DLD1 (cell line): Measurements from ENCODE around the gene SLC38A2.

Experiments
- in situ Hi-C: cut with HindIII; loops from 2 replicates; pipeline ENCODE4 v1.10.0; 2017; ENCODE audit warnings: low sequenced_read_pairs

The SLC38A2 gene

DNA sequence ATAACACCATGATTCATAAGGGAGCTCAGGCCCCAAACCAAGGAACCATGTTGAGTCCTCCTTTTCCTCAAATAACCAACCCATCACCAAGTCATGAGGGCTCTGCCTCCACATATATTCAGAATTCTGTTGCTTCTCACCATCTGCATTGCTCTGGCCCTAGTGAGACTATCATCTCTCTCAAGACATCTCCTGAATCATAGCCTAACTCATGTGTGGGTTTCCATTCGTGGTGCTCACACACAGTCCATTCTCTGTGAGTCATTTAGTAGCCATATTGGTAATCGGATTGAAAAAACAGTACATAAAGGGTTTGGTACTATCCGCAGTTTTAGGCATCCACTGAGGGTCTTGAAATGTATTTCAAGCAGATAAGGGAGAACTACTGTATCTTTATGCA is 5.1 kb upstream of the SLC38A2 start:
- in situ Hi-C loops, result no loop called here

DNA sequence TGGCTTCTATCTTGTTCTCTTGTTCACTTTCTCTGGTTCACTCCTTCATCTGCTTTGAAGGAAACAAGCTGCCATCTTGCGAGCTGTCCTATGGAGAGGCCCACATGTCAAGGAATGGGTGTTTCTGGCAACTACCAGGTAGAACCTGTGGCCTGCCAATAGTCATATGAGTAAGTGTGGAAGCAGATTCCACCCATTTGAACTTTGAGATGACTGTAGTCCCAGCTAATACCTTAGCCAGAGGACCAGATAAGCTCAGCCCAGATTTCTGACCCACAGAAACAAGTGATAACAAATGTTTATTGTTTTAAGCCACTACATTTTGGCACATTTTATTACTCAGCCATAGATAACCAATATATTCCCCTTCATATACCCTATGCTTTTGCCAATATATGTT is 4.0 kb upstream of the SLC38A2 start:
- in situ Hi-C loops, result no loop called here

DNA sequence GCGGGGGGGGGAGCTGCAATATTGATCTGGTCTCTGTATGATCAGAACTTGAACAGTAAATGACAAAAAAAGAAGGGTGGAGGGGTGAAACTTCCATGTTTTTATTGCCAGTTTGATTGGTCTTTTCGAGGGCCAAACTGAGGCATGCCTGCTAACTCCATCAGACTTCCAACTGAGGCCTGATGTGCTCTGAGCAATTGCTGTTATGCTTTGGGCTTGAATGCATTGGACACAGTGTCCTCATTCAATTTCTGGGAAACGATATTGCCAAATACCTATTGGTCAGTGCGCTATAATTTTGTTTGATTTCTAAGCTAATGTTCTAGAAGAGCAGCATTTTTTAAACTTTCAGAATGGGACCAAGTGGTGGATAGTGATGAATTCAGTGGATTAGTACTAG is 2.1 kb upstream of the SLC38A2 start:
- in situ Hi-C loops, result loop anchor here (25.0 kb wide), 1 partner anchor 313 kb away; no protein-coding TSS in a partner anchor

DNA sequence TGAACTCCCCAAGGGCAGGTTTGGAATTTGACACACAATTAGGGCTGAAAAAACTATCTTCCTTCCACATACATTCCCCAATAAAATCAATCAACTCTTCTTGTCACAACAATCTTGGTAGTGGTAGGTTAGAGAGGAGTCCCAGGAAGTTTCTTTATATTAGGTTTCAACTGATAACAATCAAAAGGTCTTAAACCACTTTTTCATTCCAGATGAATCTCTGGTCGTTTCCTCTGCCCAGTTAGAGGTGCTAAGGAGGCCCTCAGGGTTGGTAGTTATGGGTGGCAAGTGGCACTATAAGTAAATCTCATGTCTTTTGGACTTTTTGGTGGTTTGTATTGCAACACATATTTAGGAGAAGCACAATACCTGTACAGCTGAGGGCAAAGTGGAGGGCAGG is 1.7 kb upstream of the SLC38A2 start:
- in situ Hi-C loops, result loop anchor here (25.0 kb wide), 1 partner anchor 313 kb away; no protein-coding TSS in a partner anchor

DNA sequence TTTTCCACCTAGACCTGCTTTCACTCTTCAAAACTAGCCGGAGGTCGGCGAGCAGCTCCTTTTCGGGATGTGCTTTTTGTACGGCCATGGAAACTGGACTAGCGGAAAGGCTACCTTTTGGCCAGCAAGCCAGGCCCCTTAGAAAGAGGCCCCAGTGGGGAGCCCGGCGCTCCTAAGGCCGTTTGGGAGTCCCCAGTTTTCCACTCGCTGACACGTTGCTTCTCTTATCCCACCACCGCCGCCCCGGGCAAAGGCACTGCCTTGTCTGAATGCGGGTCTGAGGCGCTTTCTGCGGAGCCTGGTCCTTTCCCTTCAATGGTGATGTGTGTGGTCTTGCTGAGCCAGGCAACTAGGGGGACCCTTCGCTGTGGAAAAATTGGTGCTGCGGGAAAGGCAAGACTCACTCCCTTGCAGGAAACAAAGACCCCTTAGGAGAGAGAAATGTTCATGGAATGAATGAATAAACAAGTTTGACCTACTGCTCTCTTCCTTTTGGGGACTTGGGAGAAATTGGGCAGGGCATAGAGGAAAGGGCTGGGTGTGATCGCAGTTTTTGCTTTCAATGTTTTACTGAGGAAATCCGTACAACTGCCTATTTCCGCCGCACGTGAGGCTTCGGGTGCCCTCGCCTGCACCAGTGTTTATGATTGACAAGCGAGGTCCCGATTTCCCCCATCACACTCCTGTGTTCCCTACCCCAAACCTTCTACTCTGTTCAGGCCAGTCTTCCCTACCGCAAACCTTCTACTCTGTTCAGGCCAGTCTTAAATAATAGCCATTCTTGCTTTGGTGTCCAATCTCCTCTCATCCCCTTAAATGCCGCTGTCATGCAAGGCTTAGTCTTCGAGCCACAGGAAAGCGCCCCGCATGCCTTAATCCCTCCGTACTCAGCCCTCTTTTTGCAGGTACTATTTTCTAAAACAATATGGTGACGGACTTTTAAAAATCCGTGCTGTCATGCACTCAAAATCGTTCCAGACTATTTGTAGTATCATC is 1.0 kb upstream of the SLC38A2 start:
- in situ Hi-C loops, result loop anchor here (25.0 kb wide), 1 partner anchor 314 kb away; no protein-coding TSS in a partner anchor

DNA sequence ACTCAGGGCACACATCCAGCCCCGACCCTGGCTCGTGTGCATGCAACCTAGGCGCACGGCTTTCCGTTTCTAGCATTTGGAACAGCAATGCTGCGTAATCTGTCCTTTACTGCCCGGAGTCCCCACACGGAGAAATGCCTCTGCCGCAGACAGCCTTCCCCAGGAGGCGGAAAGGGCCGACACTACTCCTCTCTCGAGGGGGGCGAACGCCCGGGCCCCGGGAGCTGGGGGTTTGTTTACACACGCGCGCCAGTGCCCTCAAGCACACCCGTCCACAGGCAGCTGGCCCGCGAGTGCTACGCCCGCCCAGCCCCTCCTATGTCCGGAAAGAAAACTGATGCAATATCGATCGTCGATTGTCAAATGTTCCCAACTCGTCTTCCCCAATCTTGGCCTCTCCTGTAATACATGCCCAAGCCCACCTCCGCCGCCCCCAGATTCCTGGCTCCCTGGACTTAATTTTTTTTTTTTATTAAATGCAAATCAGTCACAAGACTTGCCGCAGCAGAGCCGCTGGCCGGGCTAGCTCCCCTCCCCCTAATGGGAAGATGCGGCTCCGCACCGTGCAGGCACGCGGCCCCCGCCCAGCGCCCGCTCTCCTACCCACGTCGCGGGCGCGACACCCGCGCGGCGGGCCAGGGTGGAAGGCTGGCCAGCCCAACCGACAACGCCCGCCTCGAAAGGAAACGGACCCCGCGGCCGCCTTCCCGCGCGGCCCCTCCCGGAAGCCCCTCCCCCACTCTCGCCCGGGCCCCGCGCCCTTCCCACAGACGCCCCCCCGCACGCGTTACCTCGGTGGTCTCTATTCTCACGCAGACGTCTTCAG is 642 bp downstream of the SLC38A2 start:
- in situ Hi-C loops, result loop anchor here (25.0 kb wide), 1 partner anchor 315 kb away; no protein-coding TSS in a partner anchor

DNA sequence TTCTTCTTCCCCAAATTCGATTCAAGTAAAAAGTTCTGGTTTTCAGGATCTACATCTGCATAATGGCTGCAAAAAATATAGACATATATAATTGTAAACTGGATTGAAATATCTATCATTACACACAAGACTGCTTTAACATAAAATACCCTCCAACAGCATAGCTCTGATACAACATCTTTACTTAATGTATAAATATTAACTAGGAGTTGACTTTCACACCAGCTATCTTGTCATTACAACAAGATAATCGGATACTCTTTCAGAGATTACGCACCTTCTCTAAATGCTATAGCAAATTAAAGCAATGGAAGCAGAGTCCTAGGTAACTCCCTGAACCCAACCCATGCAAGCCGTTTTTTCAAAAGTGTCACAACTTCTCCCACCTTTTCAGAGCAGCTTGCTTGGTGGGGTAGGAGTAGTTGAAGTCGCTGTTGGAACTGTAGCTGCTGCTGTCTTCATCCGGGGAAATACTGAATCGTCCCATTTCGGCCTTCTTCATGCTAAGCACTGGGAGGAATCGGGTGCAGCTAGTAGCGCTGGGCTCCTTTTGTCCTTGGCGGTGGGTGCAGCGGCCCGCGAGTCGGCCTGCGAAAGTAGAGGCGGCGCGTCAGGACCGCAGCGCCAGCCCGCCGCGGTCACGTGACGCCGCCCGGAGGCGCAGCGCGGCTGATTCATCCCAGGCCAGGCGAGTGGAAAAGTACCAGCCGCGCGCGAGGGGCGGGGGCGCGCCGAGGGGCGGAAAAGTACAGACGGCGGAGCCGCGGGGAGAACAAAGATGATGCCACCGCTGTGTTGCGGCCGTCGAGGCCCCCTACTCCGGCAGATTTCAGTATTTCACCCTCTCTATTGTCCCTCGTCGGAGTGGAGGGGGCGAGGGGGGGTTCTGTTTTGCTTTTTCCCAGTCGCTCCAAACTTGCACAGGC is 1.5 kb downstream of the SLC38A2 start:
- in situ Hi-C loops, result loop anchor here (25.0 kb wide), 1 partner anchor 316 kb away; no protein-coding TSS in a partner anchor

DNA sequence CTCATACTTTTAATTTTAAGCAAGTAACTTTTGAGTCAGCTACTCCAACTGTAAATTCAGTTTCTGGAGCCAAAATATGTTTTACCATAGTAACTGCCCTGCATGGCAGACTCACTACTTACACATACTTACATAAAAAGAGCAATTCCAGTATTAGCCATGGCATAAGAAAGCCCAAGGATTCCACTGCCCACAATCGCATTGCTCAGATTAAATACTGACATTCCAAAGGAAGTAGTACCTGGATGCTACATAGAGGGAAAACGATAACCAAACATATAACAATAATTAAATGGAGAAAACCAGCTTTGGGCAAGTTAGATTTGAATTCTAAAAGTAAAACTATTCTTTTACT is 2.2 kb downstream of the SLC38A2 start:
- in situ Hi-C loops, result loop anchor here (25.0 kb wide), 1 partner anchor 317 kb away; no protein-coding TSS in a partner anchor

DNA sequence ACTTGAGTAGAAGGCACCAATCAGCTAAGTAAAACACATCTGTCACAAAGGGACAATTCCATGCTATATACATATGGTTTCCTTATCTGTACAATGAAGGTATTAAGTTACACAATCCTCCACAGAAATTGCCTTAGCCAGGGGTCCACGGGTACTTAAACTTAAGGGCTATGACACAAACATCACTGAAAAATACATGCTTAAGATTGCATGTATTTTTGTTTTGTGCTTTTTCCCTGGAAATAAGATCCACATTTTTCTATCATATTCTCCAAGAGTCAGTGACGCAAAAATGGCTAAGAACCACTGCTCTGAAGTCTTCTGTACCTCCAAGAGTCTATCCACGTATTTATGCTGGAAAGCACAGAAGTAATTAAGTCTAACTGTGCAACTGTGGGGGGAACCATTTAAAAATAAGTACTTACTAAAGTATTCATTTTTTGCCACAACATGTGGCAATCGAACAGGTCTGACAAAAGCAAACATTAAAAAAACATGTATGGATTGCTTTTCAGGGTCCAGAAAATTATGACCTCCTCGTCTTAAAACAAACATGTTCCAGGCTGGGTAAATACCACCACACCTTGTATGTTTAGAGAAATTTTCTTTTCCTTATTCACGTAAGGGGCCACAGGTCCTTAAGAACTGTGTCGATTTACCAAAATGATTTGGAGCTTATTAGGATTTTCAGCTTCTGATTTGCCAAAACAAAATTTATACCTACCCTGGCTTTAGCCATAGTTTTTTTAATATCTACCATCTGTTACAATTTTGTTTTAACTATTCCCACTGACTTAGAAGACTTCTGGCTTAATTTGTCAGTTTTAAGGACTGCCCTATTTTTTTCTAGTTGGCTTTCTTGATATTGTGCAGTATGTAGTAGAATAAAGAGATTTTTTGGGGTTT is 2.8 kb downstream of the SLC38A2 start:
- in situ Hi-C loops, result loop anchor here (25.0 kb wide), 1 partner anchor 318 kb away; no protein-coding TSS in a partner anchor

DNA sequence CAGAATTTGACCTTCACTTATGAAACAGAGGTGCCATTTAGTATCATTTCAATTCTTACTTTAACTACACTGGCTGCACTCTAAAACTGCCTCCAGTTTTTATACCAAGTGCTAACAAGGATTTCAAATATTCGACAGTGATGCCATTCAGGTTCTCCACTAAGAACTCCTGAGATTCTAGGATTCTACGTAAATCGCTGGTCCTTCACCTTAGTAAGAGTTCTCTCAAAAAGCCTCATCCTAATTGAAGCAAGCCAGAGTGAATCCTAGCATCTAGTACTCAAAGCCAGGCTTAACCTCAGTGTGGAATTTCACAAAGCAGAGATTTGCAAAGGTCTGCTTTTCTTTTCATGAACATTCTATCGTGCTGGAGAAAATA is 3.5 kb downstream of the SLC38A2 start:
- in situ Hi-C loops, result loop anchor here (25.0 kb wide), 1 partner anchor 318 kb away; no protein-coding TSS in a partner anchor

DNA sequence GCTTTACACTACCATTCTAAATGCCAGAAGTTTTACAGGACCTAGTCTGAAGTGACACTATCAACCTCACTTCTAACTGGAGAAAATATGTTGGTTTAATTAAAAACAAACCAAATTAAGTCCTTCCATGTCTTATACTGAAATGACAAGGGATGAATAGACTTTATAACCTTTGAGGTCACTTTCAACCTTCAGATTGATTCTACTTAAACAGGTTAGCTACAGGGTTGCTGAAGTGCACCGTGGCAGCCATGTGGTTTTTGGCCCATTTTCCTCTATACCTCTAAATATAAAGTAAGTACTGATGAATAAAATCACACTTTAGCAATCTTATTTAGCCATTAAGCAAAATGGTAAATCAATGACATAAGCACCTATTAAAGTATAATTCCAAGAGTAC is 3.9 kb downstream of the SLC38A2 start:
- in situ Hi-C loops, result loop anchor here (25.0 kb wide), 1 partner anchor 319 kb away; no protein-coding TSS in a partner anchor

DNA sequence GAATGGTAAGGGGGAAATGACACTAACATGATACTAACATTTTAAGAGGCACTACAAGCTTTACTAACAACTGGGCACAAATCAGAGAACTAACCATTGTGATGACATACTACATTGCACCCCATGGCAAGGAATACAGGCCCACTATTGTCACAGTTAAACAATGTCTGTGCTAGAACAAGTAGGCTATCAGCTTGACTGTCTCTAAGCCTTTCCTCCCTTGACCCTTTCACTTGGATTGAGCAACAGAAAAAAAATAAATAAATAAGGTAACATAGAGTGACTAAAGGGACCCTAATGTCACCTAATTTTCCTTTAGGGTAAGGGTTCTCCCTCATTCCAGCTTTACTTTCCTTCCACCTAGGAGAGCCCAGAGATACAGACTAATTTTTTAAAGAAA is 4.4 kb downstream of the SLC38A2 start:
- in situ Hi-C loops, result loop anchor here (25.0 kb wide), 1 partner anchor 319 kb away; no protein-coding TSS in a partner anchor

DNA sequence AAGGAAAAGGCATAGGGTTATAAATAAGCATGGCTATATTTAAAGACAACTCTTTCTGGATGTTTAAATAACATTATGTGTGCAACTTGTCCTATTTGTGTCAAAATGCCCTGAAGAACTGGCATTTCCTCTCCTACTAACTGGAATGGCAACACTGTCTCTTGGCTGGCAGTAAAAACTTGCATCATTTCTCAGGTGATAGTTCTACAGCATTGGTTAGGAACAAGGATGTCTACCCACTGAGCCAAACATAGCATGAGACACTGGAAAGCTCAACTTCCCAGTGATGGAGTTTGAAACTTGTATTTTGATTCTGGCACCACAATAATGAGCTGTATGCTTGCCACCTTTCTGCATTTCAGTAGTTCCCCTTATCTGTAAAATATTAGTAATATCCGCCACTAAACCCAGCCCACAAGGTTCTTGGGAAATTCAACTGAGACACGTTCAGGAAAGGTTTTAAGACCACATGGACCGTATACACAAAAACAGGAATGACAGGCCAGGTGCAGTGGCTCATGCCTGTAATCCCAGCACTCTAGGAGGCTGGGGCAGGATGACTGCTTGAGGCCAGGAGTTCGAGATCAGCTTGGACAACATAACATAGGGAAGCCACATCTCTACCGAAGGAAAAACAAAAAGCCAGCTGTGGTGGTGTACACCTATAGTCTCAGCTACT is 5.1 kb downstream of the SLC38A2 start:
- in situ Hi-C loops, result loop anchor here (25.0 kb wide), 1 partner anchor 320 kb away; no protein-coding TSS in a partner anchor

DNA sequence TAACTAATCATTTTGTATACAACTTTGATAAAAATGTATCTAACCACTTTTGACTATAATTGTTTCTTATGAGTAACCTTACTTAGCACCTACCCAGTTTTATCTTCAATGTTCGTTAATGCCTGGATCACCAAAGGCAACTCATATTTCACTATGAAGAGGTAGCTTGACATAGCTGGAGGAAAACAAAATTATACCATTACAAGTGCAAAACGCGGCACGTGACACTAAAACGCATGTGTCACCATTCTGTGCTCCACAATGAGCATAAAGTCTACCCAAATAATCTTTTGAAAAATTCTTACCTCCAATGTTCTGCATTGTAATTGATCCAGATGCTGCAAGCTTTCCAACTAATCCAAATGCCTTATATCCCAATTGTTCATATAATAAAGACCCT is 5.8 kb downstream of the SLC38A2 start:
- in situ Hi-C loops, result loop anchor here (25.0 kb wide), 1 partner anchor 321 kb away; no protein-coding TSS in a partner anchor

DNA sequence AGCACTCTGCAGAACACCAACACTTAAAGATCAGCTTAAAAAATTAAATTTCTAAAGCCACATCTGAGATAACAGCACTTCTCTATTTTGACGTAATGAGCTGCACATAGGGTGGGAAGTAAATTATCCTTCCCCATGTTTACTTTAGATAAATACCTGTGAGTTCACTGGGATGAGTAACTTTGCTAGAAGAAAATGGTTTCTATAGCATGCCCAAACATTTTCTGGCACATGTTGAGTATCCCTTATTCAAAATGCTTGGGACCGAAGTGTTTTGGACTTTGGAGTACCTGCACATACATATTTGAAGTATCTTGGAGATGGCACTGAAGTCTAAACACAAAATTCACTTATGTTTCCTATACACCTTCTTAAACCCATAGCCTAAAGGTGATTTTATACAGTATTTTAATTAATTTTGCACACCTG is 6.6 kb downstream of the SLC38A2 start:
- in situ Hi-C loops, result loop anchor here (25.0 kb wide), 1 partner anchor 321 kb away; no protein-coding TSS in a partner anchor

DNA sequence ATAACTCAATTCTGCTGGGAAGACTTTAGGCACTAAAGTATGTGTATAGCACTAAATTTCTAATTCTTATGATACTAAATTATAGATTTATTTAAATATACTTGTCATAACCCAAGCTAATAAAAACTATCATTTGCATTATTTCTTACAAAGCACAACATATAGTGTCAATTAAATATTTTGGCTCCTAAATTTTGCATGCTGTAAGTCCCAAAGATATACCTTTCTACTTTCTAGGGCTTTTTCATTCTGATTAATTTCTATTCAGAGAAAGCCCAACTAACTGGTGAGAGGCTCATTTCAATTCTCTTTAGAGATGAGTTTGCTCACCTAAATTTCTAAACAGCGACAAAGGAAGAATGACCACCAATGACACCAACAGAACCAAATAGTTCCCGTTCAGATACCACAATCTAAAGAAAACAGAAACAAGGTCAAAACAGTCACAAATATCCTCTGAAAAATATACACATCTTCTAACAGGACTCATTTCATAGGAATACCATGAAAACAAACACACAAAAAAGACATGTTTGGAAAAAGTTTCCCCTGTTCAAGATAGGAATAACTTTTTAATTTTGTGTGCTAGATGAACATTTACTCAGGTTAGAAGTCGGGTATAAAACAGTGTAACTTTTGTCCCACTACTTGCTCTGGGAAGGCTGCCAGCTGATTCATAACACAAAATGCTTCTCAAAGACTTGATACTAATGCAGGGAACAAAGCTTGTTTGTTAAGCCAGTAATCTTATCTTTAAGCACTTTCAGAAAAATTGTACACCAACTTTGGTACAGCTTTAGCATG is 7.6 kb downstream of the SLC38A2 start:
- in situ Hi-C loops, result loop anchor here (25.0 kb wide), 1 partner anchor 322 kb away; no protein-coding TSS in a partner anchor

DNA sequence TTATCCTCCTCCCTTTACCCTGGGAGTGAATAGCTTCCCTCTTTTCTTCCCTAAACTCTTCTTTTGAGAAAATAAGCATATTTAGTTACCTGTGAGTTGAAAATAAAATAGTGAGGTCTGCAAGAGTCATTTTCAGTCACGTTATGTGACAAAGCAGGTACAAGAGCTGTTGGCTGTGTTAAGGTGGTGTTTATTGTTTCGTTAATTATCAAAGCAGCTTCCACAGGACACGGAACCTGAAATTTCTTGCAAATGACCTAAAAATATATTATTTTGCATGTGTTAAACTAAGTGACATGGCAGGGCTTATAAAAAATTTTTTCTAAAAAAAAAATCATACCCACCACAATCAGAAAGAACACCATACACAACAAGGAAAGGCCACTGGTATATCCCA is 8.3 kb downstream of the SLC38A2 start:
- in situ Hi-C loops, result loop anchor here (25.0 kb wide), 1 partner anchor 323 kb away; no protein-coding TSS in a partner anchor
